ENCODE results near the gene CABLES2.

CABLES2 gene

GRCh38 chr20:62357187-62357667 is 49.9 kb downstream of the CABLES2 start:
- no peak for DNase-seq

GRCh38 chr20:62356589-62357186 is 50.4 kb downstream of the CABLES2 start:
- no peak for DNase-seq

DNA sequence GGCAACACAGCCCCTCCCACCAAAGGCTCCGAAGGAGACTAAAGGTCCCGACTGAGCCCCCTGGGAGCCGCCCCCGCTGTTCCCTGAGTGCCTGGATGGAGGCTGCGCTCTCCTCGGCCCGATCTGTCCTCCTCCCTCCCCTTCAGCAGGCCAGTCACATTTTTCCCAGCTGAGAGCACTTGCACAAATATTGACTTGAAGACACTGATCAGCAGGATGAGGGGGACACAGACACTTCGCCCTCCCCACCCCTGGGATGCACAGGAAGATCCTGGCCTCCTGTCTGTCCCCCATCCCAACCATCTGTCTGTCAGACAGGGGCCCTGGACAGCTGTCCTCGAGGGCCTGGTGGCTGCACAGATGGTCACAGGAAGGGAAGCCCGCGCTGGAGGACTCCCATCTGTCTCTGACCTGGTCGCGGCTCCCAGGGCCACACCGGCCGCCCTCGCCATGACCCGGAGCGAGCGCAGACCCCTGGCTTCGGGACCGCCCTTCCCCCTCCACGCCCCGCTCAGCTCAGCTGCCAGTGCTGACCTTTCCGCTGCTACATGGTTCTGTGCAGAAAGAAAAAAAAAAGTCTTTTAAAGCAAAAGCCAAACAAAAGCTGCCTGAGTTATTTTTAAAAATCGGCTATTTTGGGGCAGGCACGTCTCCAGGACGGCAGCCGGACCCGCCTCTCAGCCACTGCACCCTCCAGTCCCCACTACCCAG is 51.1 kb downstream of the CABLES2 start:
- DNase-seq = no peak

DNA sequence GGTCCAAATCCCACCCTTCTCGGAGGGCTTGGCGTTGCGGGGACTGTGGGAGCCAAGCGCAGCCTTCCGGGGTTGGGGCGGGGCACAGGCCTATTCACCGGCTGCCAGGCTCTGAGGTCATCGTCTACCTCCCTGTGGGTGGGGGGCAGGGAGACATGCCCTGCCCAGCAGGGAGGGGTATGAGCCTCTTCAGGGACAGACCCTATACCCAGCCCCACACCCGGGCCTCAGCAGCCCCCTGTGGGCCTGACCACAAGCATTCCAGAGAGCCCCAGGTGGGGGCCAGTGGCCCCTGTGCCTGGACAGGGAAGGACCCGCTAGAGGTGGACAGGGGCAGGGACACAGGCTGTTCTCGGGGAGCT is 51.6 kb downstream of the CABLES2 start:
- DNase-seq = no peak

DNA sequence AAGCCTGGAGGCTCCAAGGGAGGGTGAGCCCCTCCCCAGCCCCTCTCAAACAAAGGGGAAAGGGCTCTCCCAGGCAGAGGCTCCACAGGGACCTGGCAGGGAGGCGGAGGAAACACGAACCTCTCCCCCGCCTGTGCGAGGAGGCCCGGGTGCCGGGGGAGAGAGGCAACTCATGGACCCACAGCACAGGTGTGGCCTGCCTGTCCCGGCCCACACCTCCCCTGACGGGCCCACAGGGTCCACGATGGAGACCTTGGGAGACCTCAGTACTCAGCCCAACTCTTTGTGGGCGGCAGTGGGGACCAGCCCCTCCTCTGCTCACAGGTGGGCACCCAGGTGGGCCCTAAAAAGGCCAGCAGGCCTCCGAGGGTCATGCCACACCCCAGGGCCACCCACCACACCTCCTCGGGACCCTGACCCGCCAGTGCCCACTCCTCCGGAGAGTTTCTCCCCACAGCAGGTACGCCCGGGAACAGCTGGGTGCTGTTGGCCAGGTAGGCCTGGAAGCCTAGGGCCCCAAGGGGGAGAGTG is 52.2 kb downstream of the CABLES2 start:
- no peak for DNase-seq

- no peak for DNase-seq
Measured at GRCh38 chr20:62354031-62354808, 52.9 kb downstream of the CABLES2 start.

GRCh38 chr20:62353289-62354030 is 53.6 kb downstream of the CABLES2 start:
- DNase-seq = no peak

DNA sequence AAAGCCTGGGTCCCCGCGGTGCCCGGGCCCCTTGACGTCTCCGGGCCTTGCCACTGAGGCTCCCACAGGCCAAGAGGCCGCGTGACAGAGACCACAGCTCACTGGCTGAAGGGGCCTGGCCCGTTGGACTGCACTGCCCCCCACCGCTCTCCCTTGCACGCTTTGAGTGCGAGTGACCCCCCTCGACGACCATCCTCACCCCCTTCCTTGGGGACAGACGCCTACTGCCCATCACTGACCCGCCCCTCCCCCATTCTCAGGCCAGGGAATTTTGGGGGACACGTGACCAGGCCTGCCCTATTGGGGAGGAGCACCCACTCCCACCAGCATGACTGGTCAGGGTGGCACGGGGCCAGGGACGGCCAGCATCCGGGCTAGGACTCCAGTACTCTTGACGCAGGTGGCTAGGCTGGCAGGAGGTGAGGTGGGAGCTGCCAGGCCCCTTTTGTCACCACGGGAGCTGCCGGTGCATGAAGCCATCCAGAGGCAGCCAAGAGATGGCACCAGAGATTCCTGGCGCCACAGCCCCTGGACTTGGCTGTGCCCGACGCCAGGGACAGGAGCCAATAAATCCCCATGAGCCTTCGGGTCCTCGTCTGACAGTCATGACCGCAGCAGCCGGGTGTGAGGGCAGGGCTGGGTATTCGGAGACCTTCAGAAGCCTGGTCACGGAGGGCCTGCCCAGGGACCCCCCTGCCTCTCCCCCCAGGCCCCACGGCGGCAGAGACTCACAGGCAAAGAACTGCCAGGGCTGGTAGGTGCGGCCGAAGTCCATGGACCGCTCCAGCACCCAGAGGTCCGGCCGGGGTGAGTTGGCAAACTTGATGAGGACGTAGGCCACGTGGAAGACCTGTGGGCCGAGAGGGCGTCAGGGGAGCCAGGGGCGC is 54.4 kb downstream of the CABLES2 start:
- DNase-seq = no peak

- DNase-seq = no peak
Measured at GRCh38 chr20:62351469-62352401, 55.4 kb downstream of the CABLES2 start.

GRCh38 chr20:62350629-62351422 is 56.3 kb downstream of the CABLES2 start:
- DNase-seq = no peak

DNA sequence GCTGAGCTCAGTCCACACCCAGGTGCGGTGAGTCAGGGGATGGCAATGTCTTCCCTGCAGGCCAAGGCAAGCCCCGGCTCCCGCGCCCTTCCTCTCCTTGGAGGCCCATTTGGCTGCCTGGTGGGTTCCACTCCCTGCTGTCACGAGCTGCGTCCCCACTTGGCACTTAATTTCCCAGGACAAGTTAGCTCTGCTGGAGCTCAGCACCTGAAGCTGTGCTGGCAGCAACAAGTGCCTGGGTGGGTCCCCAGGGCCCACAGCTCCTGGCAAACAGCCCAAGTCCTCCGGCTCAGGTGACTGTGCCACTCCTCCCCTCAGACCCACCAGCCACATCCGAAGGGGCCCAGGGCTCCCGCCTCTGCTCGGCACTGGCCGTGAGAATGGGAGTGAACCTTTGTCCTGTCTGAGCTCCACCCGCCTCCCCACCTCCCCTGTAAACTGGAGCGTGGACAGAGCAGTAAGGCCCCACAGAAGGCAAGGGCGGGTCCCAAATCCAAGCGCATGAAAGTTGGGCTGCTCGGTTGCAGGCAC is 56.9 kb downstream of the CABLES2 start:
- DNase-seq = no peak

DNA sequence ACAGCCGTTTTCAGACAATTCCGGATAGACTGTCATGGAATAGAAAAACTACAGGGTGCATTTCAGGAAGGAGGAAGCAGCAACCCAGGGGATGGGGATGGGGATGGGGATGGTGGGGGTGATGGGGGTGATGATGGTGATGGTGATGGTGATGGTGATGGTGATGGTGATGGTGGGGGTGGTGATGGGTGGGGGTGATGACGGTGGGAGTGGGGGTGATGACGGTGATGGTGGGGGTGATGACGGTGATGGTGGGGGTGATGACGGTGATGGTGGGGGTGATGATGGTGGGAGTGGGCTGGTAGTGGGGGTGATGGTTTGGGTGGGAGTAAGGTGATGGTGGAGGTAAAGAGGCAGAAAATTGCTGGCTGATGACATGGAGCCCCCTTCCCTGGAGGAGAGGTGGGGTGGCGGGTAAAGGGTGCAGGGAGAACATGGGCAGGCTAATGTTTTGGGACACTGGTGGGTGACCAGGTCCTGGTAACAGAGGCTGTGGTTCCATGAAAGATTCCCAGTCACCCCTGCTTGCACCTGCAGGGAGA is 57.5 kb downstream of the CABLES2 start:
- no peak for DNase-seq

GRCh38 chr20:62348604-62349003 is 58.5 kb downstream of the CABLES2 start:
- DNase-seq = no peak

DNA sequence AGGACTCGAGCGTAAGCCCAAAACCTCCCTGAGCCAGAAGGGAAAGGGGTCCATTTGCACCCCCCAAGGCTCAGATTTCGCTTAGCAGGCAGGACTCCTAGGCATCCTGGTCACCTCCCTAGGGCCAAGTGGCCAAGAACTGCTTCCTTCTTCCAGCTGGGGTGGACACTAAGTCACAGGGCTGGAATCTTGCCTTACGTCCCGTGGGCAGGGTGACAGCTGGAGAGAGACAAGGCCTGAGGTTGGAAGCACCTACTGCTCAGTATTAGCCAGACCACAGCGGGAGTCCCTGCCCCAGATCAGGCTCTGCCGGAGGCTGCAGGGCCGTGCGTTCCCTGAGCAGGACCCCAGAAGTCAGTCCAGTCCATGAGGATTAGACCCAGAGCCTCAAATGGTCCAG is 59.6 kb downstream of the CABLES2 start:
- DNase-seq = no peak

GRCh38 chr20:62347151-62347404 is 60.0 kb downstream of the CABLES2 start:
- DNase-seq = no peak

GRCh38 chr20:62346398-62347150 is 60.5 kb downstream of the CABLES2 start:
- no peak for DNase-seq

DNA sequence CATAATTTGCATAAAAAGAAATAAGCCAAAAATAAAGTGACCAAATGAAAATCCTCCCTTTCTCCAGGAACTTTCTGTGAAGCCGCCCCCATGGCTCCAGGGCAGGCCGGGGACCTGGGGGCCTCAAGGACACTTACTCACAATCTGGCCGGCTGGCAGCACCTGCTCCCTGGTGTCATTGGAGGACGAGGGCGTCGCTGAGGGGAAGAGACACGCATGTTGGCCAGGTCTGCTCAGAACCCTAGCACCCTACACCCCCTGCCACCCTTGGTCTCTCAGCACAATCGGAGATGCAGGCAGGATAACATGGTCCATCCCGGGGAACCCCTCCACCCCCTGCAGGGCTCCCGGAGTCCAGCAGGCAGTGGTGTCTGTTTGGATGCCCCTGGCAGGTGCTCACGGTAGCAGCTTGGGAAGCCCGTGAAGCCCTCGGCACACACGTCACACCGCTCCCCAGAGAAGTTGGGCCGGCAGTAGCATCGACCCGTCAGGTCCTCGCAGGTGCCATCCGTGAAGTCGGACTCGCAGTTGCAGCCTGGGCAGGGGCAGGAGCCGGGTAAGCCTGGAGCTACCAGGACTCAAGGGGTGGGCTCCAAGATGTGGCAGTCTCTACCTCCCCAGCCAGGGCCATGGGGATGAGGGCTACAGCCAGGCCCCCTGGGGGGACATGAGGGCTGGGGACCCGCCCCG is 61.3 kb downstream of the CABLES2 start:
- no peak for DNase-seq

DNA sequence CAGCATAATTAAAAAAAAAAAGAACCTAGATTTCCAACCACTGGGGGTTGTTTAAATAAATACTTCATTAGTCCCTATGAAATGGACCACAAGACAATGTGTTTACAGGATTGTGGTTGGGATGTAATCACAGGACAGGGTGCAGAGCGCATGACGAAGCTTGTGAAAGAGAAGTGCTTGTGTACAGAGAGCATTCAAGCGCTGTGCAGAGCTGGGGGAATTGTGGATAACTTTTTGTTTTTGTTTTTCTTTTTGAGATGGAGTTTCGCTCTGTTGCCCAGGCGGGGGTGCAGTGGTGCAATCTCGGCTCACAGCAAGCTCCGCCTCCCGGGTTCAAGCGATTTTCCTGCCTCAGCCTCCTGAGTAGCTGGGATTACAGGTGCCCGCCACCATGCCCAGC is 62.3 kb downstream of the CABLES2 start:
- no peak for DNase-seq

All from amniotic stem cell (primary cell).